ENCODE measurements around the gene PRDM11.

GRCh38 chr11:45150943-45151342 is 4.5 kb downstream of the PRDM11 start:
- TF ChIP-seq, protein P1, sequence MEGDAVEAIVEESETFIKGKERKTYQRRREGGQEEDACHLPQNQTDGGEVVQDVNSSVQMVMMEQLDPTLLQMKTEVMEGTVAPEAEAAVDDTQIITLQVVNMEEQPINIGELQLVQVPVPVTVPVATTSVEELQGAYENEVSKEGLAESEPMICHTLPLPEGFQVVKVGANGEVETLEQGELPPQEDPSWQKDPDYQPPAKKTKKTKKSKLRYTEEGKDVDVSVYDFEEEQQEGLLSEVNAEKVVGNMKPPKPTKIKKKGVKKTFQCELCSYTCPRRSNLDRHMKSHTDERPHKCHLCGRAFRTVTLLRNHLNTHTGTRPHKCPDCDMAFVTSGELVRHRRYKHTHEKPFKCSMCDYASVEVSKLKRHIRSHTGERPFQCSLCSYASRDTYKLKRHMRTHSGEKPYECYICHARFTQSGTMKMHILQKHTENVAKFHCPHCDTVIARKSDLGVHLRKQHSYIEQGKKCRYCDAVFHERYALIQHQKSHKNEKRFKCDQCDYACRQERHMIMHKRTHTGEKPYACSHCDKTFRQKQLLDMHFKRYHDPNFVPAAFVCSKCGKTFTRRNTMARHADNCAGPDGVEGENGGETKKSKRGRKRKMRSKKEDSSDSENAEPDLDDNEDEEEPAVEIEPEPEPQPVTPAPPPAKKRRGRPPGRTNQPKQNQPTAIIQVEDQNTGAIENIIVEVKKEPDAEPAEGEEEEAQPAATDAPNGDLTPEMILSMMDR (IDR thresholded peaks at IDR 0.05), result no peak
- TF ChIP-seq POLR2A (IDR thresholded peaks at IDR 0.05), result no peak

All from right lobe of liver (tissue), 4 donors.